ENCODE measurements around the gene PUDP. TPM values are rescaled to one million over a fixed set of nuclear protein-coding genes. Genes with fewer than 3 reads are reported as not detected.

PUDP gene
- total RNA-seq, 4 donors from 2014 or later, result 7.2 to 31.2 (median 22.8) TPM

GRCh38 chrX:7147413-7147977 lies 458 bp downstream of the PUDP start, which contains the start of gene STS:
Gene STS, plus strand, starts transcription at chrX:7147712. Its CDS starts 105,488 bp downstream, at chrX:7253200.
- ATAC-seq (peak; percentile 50), DNase-seq (peak in 1 of 2 donors; percentile 12)
- Histone ChIP-seq H3K4me3 (peak within 1 kb of the TSS; percentile 73 to 94 (median 80)), H3K4me1 (peaks cover 0 to 14% of the 10 kb centered on the region in 2 donors), H3K27ac (peak within 1 kb of the TSS; percentile 84 to 91 (median 86)), H3K27me3 (no peaks in the 10 kb centered on the region), H3K36me3 (no peaks in the 10 kb centered on the region), H3K9me3 (no peaks in the 10 kb centered on the region)
- TF ChIP-seq POLR2A (IDR thresholded peaks at IDR 0.05), result no peak
- TF ChIP-seq CTCF (IDR thresholded peaks at IDR 0.05 in 4 of 5, conservative IDR thresholded peaks at IDR 0.05 in 1 of 5), result no peak
- in situ Hi-C loops (cut with MboI; ENCODE audit: low sequenced_read_pairs in 4 of 4) (no loop called here), intact Hi-C loops (cut with DNase I; ENCODE audit: low total_unique reads) (loop anchor here (5.0 to 10.0 kb wide), 2 partner anchors 93 to 780 kb away; partner anchors contain the start of gene PNPLA4)

- H3K4me3 ChIP-seq, result peak overlapping the region; percentile 73 to 94 (median 80)
- no peaks in the 10 kb centered on the region for H3K9me3 ChIP-seq
- ATAC-seq (peak; percentile 64 to 73), DNase-seq (peak; percentile 28 to 71)
- no peaks in the 10 kb centered on the region for H3K27me3 ChIP-seq
- TF ChIP-seq POLR2A (IDR thresholded peaks at IDR 0.05) (peak; percentile 20 to 28), CTCF (IDR thresholded peaks at IDR 0.05 in 4 of 5, conservative IDR thresholded peaks at IDR 0.05 in 1 of 5) (no peak)
- in situ Hi-C loops (cut with MboI; ENCODE audit: low sequenced_read_pairs in 4 of 4) (no loop called here), intact Hi-C loops (cut with DNase I; ENCODE audit: low total_unique reads) (loop anchor here (5.0 to 10.0 kb wide), 2 partner anchors 92 to 780 kb away; partner anchors contain the start of gene PNPLA4)
- peak overlapping the region; percentile 84 to 91 (median 86) for H3K27ac ChIP-seq
- peaks cover 0 to 14% of the 10 kb centered on the region in 2 donors for H3K4me1 ChIP-seq
- no peaks in the 10 kb centered on the region for H3K36me3 ChIP-seq
Measured at GRCh38 chrX:7146703-7147412, 1.1 kb downstream of the PUDP start.

GRCh38 chrX:7146020-7146702 lies 1.8 kb downstream of the PUDP start:
- no peaks in the 10 kb centered on the region for H3K27me3 ChIP-seq
- DNase-seq, result no peak
- H3K27ac ChIP-seq, result peak overlapping the region in 3 of 4 donors; percentile 84 to 91 (median 84)
- intact Hi-C loops (cut with DNase I; ENCODE audit: low total_unique reads) (loop anchor here (5.0 to 10.0 kb wide), 2 partner anchors 91 to 781 kb away; partner anchors contain the start of gene PNPLA4), in situ Hi-C loops (cut with MboI; ENCODE audit: low sequenced_read_pairs in 4 of 4) (no loop called here)
- H3K4me1 ChIP-seq, result peaks cover 0 to 14% of the 10 kb centered on the region in 2 donors
- no peak for ATAC-seq
- H3K9me3 ChIP-seq, result no peaks in the 10 kb centered on the region
- H3K36me3 ChIP-seq, result no peaks in the 10 kb centered on the region
- no peak overlapping the region for H3K4me3 ChIP-seq
- TF ChIP-seq CTCF (IDR thresholded peaks at IDR 0.05 in 4 of 5, conservative IDR thresholded peaks at IDR 0.05 in 1 of 5), result no peak
- no peak for TF ChIP-seq POLR2A (IDR thresholded peaks at IDR 0.05)

- DNase-seq, result no peak
- Histone ChIP-seq H3K36me3 (no peaks in the 10 kb centered on the region), H3K4me3 (no peak overlapping the region), H3K4me1 (peaks cover 0 to 14% of the 10 kb centered on the region in 2 donors), H3K9me3 (no peaks in the 10 kb centered on the region), H3K27me3 (no peaks in the 10 kb centered on the region), H3K27ac (peak overlapping the region in 1 of 4 donors; percentile 13)
- intact Hi-C loops (cut with DNase I; ENCODE audit: low total_unique reads) (loop anchor here (5.0 to 10.0 kb wide), 2 partner anchors 91 to 782 kb away; partner anchors contain the start of gene PNPLA4), in situ Hi-C loops (cut with MboI; ENCODE audit: low sequenced_read_pairs in 4 of 4) (no loop called here)
- ATAC-seq, result no peak
- no peak for TF ChIP-seq POLR2A (IDR thresholded peaks at IDR 0.05)
- no peak for TF ChIP-seq CTCF (IDR thresholded peaks at IDR 0.05 in 4 of 5, conservative IDR thresholded peaks at IDR 0.05 in 1 of 5)
Measured at GRCh38 chrX:7145454-7145853, 2.5 kb downstream of the PUDP start.

Data from gastrocnemius medialis (tissue), 4 donors.